Subcutaneous abdominal adipose tissue (tissue), 5 donors: ENCODE measurements around the gene TMEM131.

Experiments
- H3K27ac ChIP-seq: one replicate; pipeline ENCODE4 v1.7.0; 2013; ENCODE audit warnings: low read depth, mild to moderate bottlenecking, inconsistent platforms, low read length, moderate library complexity
- H3K27me3 ChIP-seq, 5 donors: one replicate each; pipeline ENCODE4 v1.7.0; 2013; ENCODE audit warnings: low read length in 5 of 5, inconsistent platforms in 1 of 5; ENCODE audit not compliant: control insufficient read depth in 5 of 5, insufficient read depth in 4 of 5
- H3K36me3 ChIP-seq, 5 donors: one replicate each; pipeline ENCODE4 v1.7.0; 2013; ENCODE audit warnings: low read length in 5 of 5; ENCODE audit not compliant: control insufficient read depth in 5 of 5, insufficient read depth in 5 of 5
- H3K4me1 ChIP-seq, 5 donors: one replicate each; pipeline ENCODE4 v1.7.0; 2013; ENCODE audit warnings: low read length in 5 of 5, mild to moderate bottlenecking in 3 of 5, moderate library complexity in 1 of 5; ENCODE audit not compliant: control insufficient read depth in 5 of 5, insufficient read depth in 5 of 5
- H3K4me3 ChIP-seq, 5 donors: one replicate each; pipeline ENCODE4 v1.7.0; 2013; ENCODE audit warnings: low read length in 5 of 5, low read depth in 1 of 5
- H3K9ac ChIP-seq, 5 donors: one replicate each; pipeline ENCODE4 v1.7.0; 2013; ENCODE audit warnings: low read length in 5 of 5, mild to moderate bottlenecking in 4 of 5, moderate library complexity in 3 of 5
- H3K9me3 ChIP-seq, 5 donors: one replicate each; pipeline ENCODE4 v1.7.0; 2013; ENCODE audit warnings: low read length in 5 of 5; ENCODE audit not compliant: control insufficient read depth in 5 of 5
- donor health status: healthy.
- donor health status: healthy.
- donor health status: healthy.
- donor health status: healthy.
- donor health status: healthy.

Gene TMEM131

DNA sequence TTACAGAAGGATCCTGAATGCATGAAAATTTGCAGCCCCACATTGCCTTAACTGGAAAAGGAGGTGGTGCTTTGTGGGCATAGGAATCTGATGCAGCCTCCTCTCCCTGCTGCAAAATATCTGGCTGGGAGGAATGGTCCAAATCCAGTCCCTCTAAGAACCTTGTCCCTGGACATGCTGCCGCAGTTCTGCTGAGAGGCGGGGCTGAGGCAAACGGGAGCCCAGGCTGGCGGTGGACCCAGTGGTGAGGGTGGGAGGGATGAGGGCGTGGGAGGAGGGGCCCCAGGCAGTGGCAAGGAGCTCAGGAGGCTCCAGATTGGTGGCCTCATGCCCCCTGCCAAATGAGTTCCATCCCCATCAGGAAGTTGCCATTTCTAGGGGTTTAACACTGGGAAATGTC, 246.2 kb downstream of the TMEM131 start:
- no peak overlapping the region for H3K9ac ChIP-seq
- H3K27ac ChIP-seq = no peak overlapping the region
- H3K36me3 ChIP-seq = peaks cover 0 to 18% (median 7%) of the 10 kb centered on the region in 5 donors
- no peak overlapping the region for H3K4me3 ChIP-seq
- H3K4me1 ChIP-seq = peaks cover 0 to 15% (median 3%) of the 10 kb centered on the region in 5 donors
- H3K27me3 ChIP-seq = no peaks in the 10 kb centered on the region
- H3K9me3 ChIP-seq = no peaks in the 10 kb centered on the region

DNA sequence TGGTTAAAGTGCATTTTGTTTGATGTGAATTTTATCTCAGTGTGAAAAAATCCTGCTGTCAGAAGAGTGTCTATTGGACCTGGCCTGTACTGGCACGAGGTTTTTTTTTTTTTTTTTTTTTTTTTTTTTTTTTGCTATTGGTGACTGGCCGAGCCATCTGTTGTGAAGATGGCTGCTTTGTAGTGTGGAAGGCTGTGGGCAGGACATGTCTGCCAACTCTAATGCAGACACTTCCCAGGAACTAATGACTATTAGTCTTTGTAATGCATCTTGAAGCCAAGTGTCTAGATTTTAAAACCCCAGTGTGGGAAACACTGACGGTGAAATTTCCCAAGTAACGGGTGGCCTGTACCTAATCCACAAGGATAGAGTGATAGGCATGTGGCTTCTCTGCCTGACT, 248.0 kb downstream of the TMEM131 start:
- no peak overlapping the region for H3K27ac ChIP-seq
- peaks cover 7 to 23% (median 10%) of the 10 kb centered on the region in 5 donors for H3K36me3 ChIP-seq
- H3K4me1 ChIP-seq = peaks cover 0 to 3% (median 0%) of the 10 kb centered on the region in 5 donors
- no peaks in the 10 kb centered on the region for H3K27me3 ChIP-seq
- no peak overlapping the region for H3K4me3 ChIP-seq
- no peak overlapping the region for H3K9ac ChIP-seq
- no peaks in the 10 kb centered on the region for H3K9me3 ChIP-seq

DNA sequence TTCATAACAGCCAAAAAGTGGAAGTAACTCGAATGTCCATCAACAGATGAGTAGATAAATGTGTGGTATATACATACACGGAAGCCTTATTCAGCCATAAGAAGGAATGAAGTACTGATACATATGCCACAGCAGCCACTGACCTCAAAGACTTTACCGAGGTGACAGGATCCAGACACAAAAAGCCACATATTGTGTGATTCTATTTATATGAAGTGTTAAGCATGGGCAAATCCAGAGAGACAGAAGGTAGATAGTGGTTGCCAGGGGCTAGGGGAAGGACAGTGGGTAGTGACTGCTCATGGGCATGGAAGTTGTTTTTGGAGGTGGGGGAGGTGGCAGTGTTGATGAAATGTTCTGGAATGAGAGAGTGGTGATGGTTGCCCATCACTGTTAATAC, 248.5 kb downstream of the TMEM131 start:
- Histone ChIP-seq H3K27me3 (no peaks in the 10 kb centered on the region), H3K4me3 (no peak overlapping the region), H3K9ac (no peak overlapping the region), H3K9me3 (no peaks in the 10 kb centered on the region), H3K4me1 (peaks cover 0 to 3% (median 2%) of the 10 kb centered on the region in 5 donors), H3K27ac (no peak overlapping the region), H3K36me3 (peaks cover 7 to 23% (median 10%) of the 10 kb centered on the region in 5 donors)

DNA sequence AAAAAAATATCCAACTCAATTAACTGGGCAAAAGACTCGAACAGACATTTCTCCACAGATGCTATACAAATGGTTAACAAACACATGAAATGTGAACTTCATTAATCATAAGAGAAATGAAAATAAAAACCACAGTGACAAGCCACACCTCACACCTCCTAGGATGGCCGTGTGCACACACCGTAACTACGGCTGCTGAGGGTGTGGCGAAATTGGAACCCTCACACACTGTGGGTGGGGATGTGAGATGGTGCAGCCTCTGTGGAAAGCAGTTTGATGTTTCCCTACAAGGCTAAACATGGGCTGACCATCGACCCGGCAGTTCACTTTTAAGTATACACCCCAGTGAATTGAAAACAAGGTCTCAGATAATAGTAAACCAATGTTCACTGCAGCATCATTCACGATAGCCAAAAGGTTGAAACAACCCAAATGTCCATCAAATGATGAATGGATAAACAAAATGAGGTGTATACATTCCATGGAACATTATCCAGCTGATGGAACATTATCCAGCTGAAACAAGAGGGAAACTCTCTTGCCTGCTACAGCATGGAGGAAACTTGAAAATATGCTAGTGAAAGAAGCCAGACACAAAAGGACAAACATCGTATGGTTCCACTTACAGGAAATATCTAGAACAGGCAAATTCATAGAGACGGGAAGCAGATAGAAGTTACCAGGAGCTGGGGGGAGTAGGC, 250.1 kb downstream of the TMEM131 start:
- Histone ChIP-seq H3K9ac (no peak overlapping the region), H3K4me3 (no peak overlapping the region), H3K36me3 (peaks cover 4 to 13% (median 8%) of the 10 kb centered on the region in 5 donors), H3K9me3 (no peaks in the 10 kb centered on the region), H3K27ac (no peak overlapping the region), H3K27me3 (no peaks in the 10 kb centered on the region), H3K4me1 (peaks cover 0 to 15% (median 3%) of the 10 kb centered on the region in 5 donors)

DNA sequence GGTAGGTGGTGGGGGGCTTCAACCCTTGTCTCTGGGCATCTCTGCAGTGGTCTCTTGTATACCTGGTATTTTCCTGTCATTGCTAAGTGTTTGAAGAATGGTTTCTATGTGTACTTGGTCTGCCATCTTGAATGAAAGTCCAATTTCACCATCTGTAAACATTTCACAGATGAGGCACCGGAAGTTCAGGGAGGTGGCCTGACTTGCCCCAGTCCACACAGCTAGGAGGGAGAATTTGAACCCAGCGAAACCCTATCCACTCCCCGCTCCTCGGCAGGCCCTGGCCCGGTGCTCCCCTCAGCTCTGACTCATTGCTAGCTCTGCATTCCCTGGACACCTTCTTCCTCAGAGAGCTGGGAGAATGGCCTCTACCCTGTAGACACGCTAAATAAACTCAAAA, 251.8 kb downstream of the TMEM131 start:
- H3K27me3 ChIP-seq = no peaks in the 10 kb centered on the region
- H3K4me1 ChIP-seq = peaks cover 0 to 18% (median 5%) of the 10 kb centered on the region in 5 donors
- H3K36me3 ChIP-seq = peaks cover 3 to 7% (median 6%) of the 10 kb centered on the region in 5 donors
- H3K4me3 ChIP-seq = no peak overlapping the region
- no peak overlapping the region for H3K27ac ChIP-seq
- H3K9me3 ChIP-seq = no peaks in the 10 kb centered on the region
- no peak overlapping the region for H3K9ac ChIP-seq

DNA sequence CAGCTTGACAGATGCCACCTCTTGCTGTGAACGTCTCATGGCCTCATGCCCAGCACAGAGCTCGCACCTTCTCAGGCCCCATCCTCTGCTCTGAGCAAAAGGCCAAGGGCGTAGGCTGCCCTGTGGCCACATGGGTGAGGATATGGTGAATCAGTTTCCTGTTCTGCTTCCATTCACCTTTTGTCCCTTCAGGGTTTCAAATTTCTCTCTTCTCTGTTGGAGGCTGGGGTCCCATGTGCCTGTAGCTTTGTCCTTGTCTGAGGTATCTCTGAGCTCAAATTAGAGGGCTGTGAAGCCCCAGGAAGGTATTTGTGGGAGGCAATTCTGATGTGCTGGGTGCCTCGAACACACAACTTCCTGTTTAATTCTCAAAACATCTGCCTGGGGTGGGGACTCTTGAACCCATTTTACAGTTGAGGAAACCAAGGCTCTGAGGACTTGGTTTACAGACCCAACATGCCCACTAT, 253.3 kb downstream of the TMEM131 start:
- H3K27ac ChIP-seq = no peak overlapping the region
- H3K9me3 ChIP-seq = no peaks in the 10 kb centered on the region
- H3K27me3 ChIP-seq = no peaks in the 10 kb centered on the region
- H3K4me3 ChIP-seq = no peak overlapping the region
- peaks cover 3 to 7% (median 6%) of the 10 kb centered on the region in 5 donors for H3K36me3 ChIP-seq
- peaks cover 0 to 18% (median 3%) of the 10 kb centered on the region in 5 donors for H3K4me1 ChIP-seq
- no peak overlapping the region for H3K9ac ChIP-seq

DNA sequence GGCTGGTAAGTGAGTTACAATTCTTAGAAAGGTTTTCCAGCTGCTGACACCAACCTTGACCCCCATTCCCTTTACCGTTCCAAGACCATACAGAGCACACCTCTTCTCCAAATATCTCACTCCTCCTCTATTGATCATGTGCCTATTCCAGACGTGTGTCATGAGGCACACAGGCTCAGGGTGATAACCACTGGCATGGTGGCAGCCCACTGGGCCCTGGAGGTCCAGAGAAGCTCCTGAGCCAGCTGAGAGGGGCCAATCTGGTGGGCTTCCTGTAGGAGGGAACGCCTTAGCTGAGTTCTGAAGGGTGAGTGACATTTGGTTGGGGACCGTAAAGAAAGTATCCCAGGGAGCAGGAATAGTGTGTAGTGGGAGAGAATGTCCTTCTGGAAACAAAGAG, 254.1 kb downstream of the TMEM131 start:
- H3K4me3 ChIP-seq = no peak overlapping the region
- no peaks in the 10 kb centered on the region for H3K9me3 ChIP-seq
- H3K27ac ChIP-seq = no peak overlapping the region
- peaks cover 3 to 7% (median 6%) of the 10 kb centered on the region in 5 donors for H3K36me3 ChIP-seq
- no peaks in the 10 kb centered on the region for H3K27me3 ChIP-seq
- H3K9ac ChIP-seq = no peak overlapping the region
- H3K4me1 ChIP-seq = peaks cover 0 to 18% (median 3%) of the 10 kb centered on the region in 5 donors

DNA sequence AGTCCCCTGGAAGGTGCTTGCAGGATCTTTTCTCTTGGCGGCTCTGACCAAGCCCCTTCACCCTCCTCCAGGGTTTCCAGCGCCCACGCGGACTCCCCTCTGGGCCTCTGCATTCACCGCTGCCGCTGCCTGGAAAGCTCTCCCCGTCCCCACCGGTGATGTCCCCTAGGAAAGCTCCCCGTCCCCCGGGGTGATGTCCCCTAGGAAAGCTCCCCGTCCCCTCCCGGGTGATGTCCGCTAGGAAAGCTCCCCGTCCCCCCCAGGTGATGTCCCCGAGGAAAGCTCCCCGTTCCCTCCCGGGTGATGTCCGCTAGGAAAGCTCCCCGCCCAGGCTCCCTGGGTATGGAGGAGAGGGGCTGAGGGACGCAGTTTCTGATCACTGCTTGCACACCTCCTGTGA, 254.5 kb downstream of the TMEM131 start:
- Histone ChIP-seq H3K36me3 (peaks cover 3 to 7% (median 6%) of the 10 kb centered on the region in 5 donors), H3K4me3 (no peak overlapping the region), H3K27ac (no peak overlapping the region), H3K9ac (no peak overlapping the region), H3K4me1 (peaks cover 0 to 18% (median 3%) of the 10 kb centered on the region in 5 donors), H3K27me3 (no peaks in the 10 kb centered on the region), H3K9me3 (no peaks in the 10 kb centered on the region)

DNA sequence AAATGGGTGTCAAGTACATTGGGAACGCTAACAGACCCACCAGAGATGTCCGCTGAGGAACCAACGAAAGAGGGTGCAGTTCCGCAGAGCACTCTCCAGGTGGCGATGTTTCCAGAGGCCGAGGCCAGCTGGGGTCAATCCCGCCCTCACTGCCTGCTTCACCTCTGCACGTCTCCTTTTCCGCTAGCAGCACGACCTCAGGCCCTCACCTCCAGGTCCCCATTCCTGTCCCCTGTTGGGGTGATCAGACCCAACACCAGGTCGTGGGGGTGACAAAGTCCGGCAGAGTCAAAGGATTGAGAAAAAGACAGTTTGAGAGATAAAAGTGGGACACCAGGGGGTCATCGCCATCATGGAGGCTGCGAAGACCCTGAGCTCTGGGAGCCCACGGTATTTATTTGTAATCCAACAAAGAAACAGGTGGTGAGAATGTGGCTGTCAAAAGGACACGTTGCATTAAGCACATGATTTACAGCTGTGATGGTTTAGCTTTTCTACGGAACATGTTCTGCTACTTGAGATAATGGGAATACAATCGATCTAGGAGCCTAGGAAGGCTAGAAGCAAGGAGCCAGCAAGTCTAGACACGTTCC, 255.1 kb downstream of the TMEM131 start:
- no peak overlapping the region for H3K4me3 ChIP-seq
- no peaks in the 10 kb centered on the region for H3K9me3 ChIP-seq
- peaks cover 0 to 18% (median 3%) of the 10 kb centered on the region in 5 donors for H3K4me1 ChIP-seq

DNA sequence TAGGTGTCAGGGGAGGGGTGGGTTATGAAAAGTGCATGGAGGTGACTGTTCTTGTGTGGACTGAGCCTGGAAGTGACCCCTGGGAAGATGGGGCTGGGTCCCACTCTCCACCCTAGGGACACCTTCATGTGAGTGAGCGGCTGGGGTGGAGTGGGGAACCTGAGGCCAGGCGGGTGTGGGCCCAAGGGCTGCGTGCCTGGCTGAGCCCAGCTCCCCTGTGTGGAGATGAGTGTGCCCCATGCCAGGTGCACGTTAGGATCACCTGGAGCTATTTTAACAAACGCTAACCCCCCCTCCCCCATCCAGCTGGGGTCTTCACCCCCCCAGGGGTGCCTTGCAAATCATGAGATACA, 255.9 kb downstream of the TMEM131 start:
- Histone ChIP-seq H3K27ac (no peak overlapping the region), H3K9ac (no peak overlapping the region), H3K4me1 (peaks cover 0 to 18% (median 3%) of the 10 kb centered on the region in 5 donors), H3K27me3 (no peaks in the 10 kb centered on the region), H3K9me3 (no peaks in the 10 kb centered on the region), H3K4me3 (no peak overlapping the region), H3K36me3 (peaks cover 3 to 7% (median 6%) of the 10 kb centered on the region in 5 donors)

More for the DNA sequence above, 255.1 kb downstream of the TMEM131 start:
- no peaks in the 10 kb centered on the region for H3K27me3 ChIP-seq
- no peak overlapping the region for H3K27ac ChIP-seq
- H3K9ac ChIP-seq = no peak overlapping the region
- peaks cover 3 to 7% (median 6%) of the 10 kb centered on the region in 5 donors for H3K36me3 ChIP-seq
